Keratinocyte (primary cell): Measurements from ENCODE around the gene TCF23. TPM values are rescaled to one million over a fixed set of nuclear protein-coding genes. Genes with fewer than 3 reads are reported as not detected.

ENCODE experiments used
- DNase-seq: peaks from one replicate; pipeline ENCODE4 v3.0.0-alpha.2; 2011; ENCODE audit warnings: low read depth, missing footprints, low spot score
- FAIRE-seq: peaks from 2 replicates; lab custom pipeline; 2011; peaks lifted over from hg19 to GRCh38; lab: Jason Lieb, UNC
- H2AFZ ChIP-seq: 2 replicates; pipeline ENCODE4 v1.6.0; 2012; ENCODE audit warnings: low read length, control low read depth, inconsistent platforms; ENCODE audit not compliant: control insufficient read depth
- H3K27ac ChIP-seq: 2 replicates; pipeline ENCODE4 v1.5.1; 2011; ENCODE audit warnings: low read length; ENCODE audit not compliant: control insufficient read depth, insufficient read depth
- H3K27me3 ChIP-seq: 3 replicates; pipeline ENCODE4 v1.6.0; 2011; ENCODE audit warnings: low read length; ENCODE audit not compliant: control insufficient read depth, insufficient read depth; ENCODE audit errors: extremely low read depth
- H3K36me3 ChIP-seq, 2 experiments: 2 replicates in 1 of 2; 3 replicates in 1 of 2; pipeline ENCODE4 v1.5.1; 2011; ENCODE audit warnings: low read length in 2 of 2, mild to moderate bottlenecking in 1 of 2; ENCODE audit not compliant: control insufficient read depth in 2 of 2, insufficient read depth in 2 of 2; ENCODE audit errors: extremely low read depth in 1 of 2
- H3K4me1 ChIP-seq: 3 replicates; pipeline ENCODE4 v1.5.1; 2011; ENCODE audit warnings: low read length; ENCODE audit not compliant: control insufficient read depth, insufficient read depth; ENCODE audit errors: extremely low read depth
- H3K4me2 ChIP-seq: 3 replicates; pipeline ENCODE4 v1.6.0; 2011; ENCODE audit warnings: low read depth, low read length; ENCODE audit not compliant: control insufficient read depth, insufficient read depth; ENCODE audit errors: extremely low read depth
- H3K4me3 ChIP-seq, 3 experiments: fragments of 200-600 bp in 1 of 3; sonication (generic) in 1 of 3; 2 replicates in 2 of 3; 3 replicates in 1 of 3; pipeline ENCODE4 v1.5.1; 2011 to 2016; ENCODE audit warnings: low read length in 3 of 3, mild to moderate bottlenecking in 3 of 3, control low read depth in 2 of 3, inconsistent platforms in 1 of 3, low read depth in 1 of 3, mixed read lengths in 1 of 3, mixed run types in 1 of 3, moderate library complexity in 1 of 3; ENCODE audit not compliant: control insufficient read depth in 2 of 3, insufficient read depth in 2 of 3; ENCODE audit errors: extremely low read depth in 1 of 3
- H3K79me2 ChIP-seq: 2 replicates; pipeline ENCODE4 v1.6.0; 2012; ENCODE audit warnings: low read length; ENCODE audit not compliant: control insufficient read depth, insufficient read depth
- H3K9ac ChIP-seq: 3 replicates; pipeline ENCODE4 v1.6.0; 2011; ENCODE audit warnings: low read length; ENCODE audit not compliant: control insufficient read depth, insufficient read depth; ENCODE audit errors: extremely low read depth
- H3K9me1 ChIP-seq: 3 replicates; pipeline ENCODE4 v1.6.0; 2011; ENCODE audit warnings: low read length; ENCODE audit not compliant: control insufficient read depth, insufficient read depth; ENCODE audit errors: extremely low read depth
- H3K9me3 ChIP-seq: 2 replicates; pipeline ENCODE4 v1.5.1; 2012; ENCODE audit warnings: low read depth, low read length; ENCODE audit not compliant: control insufficient read depth
- H4K20me1 ChIP-seq: 3 replicates; pipeline ENCODE4 v1.6.0; 2011; ENCODE audit warnings: low read length; ENCODE audit not compliant: control insufficient read depth, insufficient read depth; ENCODE audit errors: extremely low read depth
- CTCF ChIP-seq, 3 experiments: IDR thresholded peaks in 1 of 3; conservative IDR thresholded peaks in 1 of 3; optimal IDR thresholded peaks in 1 of 3; 2 replicates in 2 of 3; 3 replicates in 1 of 3; pipeline versions ENCODE3 to v1.5.1; 2011; ENCODE audit warnings: low read length in 3 of 3, mild to moderate bottlenecking in 3 of 3, moderate library complexity in 2 of 3, control low read depth in 1 of 3, inconsistent platforms in 1 of 3; ENCODE audit not compliant: insufficient read depth in 2 of 3; ENCODE audit errors: extremely low read depth in 1 of 3
- EZH2 ChIP-seq: IDR thresholded peaks from one replicate; pipeline ENCODE4 v1.6.1; 2012; ENCODE audit warnings: inconsistent platforms, mild to moderate bottlenecking, low read length, moderate library complexity
- dilution Hi-C: fragments of 300-500 bp; cut with MboI; formaldehyde crosslinking; loops from one replicate; pipeline ENCODE4 v1.7.0; 2020; ENCODE audit warnings: low sequenced_read_pairs; ENCODE audit not compliant: extremely low pct_ligation_motif_present
- polyA plus RNA-seq, 5 experiments: library from polyadenylated mRNA; depleted of rRNA in 3 of 5; stranded (reverse) in 3 of 5; stranded (forward) in 1 of 5; unstranded in 1 of 5; fragments of >200 nt; gene quantifications; 1 replicate in 1 of 5; 2 replicates in 3 of 5; 3 replicates in 1 of 5; pipeline versions ENCODE4 v1.2.1 to v1.2.3, GENCODE V29; 2011 to 2012; ENCODE audit warnings: missing spikeins in 2 of 5, low read depth in 1 of 5, low replicate concordance in 1 of 5

TCF23 gene
- polyA plus RNA-seq, 1 donor (not counting 4 experiments of a cell fraction or from before 2014, with no cell fraction given), result not detected

DNA sequence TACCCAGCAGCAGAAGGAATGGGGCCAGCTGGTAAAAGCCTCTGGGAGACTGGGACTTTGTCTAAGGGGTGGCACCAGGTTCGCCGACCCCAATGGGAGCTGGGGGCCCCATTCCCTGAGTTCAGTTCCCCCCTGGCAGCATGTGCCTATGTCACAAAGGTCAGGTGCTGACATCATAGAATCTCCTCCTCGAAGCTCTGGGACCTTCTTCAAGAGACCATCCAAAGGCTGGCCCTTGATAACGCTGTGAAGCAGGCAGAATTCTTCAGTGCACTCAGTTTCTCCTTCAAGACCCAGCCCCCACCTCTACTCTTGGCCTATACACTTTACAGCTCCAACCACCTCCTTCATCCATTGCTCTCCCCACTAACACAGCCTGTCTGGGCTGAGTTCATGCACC, 9.5 kb upstream of the TCF23 start, which contains the start of gene PRR30:
Gene PRR30, minus strand, starts transcription at position 101 of the 400 bp plus-strand sequence. CDS start 1,081 bp downstream, outside the sequence.
- H2AFZ ChIP-seq, result no peak within 1 kb of the TSS
- no peak within 1 kb of the TSS for H3K27ac ChIP-seq
- no peak within 1 kb of the TSS for H3K4me3 ChIP-seq
- DNase-seq (no peak), FAIRE-seq (no peak)
- dilution Hi-C loops, result no loop called here
- no peak within 1 kb of the TSS for H3K4me2 ChIP-seq
- no peak within 1 kb of the TSS for H3K9ac ChIP-seq
- TF ChIP-seq EZH2 (no peak), CTCF (optimal IDR thresholded peaks at IDR 0.05 in 1 of 3, IDR thresholded peaks at IDR 0.05 in 1 of 3, conservative IDR thresholded peaks at IDR 0.05 in 1 of 3; ENCODE audit: extremely low read depth in 1 of 3, insufficient read depth in 2 of 3, low read length in 3 of 3) (no peak)
- no peaks in the 10 kb centered on the region for H3K9me3 ChIP-seq
- no peaks in the 10 kb centered on the region for H4K20me1 ChIP-seq
- H3K27me3 ChIP-seq, result no peaks in the 10 kb centered on the region
- H3K79me2 ChIP-seq, result no peaks in the 10 kb centered on the region
- no peaks in the 10 kb centered on the region for H3K9me1 ChIP-seq
- no peaks in the 10 kb centered on the region for H3K36me3 ChIP-seq
- no peaks in the 10 kb centered on the region for H3K4me1 ChIP-seq

DNA sequence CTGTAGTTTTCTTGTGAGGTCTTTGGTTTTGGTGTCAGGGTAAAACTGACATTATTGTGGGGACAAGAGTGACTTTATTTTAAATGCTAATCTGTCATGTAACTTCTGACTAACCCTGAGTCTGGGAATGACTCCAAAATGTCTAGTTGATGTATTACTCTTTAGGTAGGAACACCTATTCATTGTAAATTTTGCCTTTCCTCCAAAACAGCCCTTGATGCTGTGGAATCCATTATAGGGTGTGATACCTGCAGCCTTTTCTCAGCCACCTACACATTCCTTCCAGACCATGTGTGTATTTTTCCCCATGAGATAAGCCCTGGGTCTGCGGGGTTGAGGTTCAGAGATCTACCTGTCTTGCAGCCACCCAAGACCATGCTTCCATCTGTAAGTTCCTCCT, 5.5 kb upstream of the TCF23 start:
- dilution Hi-C loops, result no loop called here
- no peaks in the 10 kb centered on the region for H3K36me3 ChIP-seq
- no peak for DNase-seq

More for the DNA sequence above, 5.5 kb upstream of the TCF23 start:
- H3K27ac ChIP-seq, result no peak overlapping the region
- H3K4me3 ChIP-seq, result no peak overlapping the region
- H2AFZ ChIP-seq, result no peak overlapping the region
- H3K9me3 ChIP-seq, result no peaks in the 10 kb centered on the region
- H3K4me2 ChIP-seq, result no peak overlapping the region
- TF ChIP-seq CTCF (optimal IDR thresholded peaks at IDR 0.05 in 1 of 3, IDR thresholded peaks at IDR 0.05 in 1 of 3, conservative IDR thresholded peaks at IDR 0.05 in 1 of 3; ENCODE audit: extremely low read depth in 1 of 3, insufficient read depth in 2 of 3, low read length in 3 of 3), result no peak
- no peak for TF ChIP-seq EZH2
- H3K9ac ChIP-seq, result no peak overlapping the region
- H3K79me2 ChIP-seq, result no peaks in the 10 kb centered on the region
- H4K20me1 ChIP-seq, result no peaks in the 10 kb centered on the region
- no peaks in the 10 kb centered on the region for H3K4me1 ChIP-seq
- FAIRE-seq, result no peak
- H3K9me1 ChIP-seq, result no peaks in the 10 kb centered on the region
- H3K27me3 ChIP-seq, result peaks cover under 1% of the 10 kb centered on the region
